GM19467 (cell line): ENCODE data around the gene KCNH3.
"Not testable (repeated sequence)": the region's sequence is repeated elsewhere in the genome, so short reads cannot be mapped to it uniquely, and the experiment has no call there.

ENCODE experiments used
- ATAC-seq: cut with Tn5 transposase; IDR thresholded peaks from one replicate; pipeline ENCODE4 v1.9.1; 2021; ENCODE audit warnings: mild to moderate bottlenecking, moderate library complexity; ENCODE audit not compliant: unreplicated experiment

KCNH3 gene

GRCh38 chr12:49524660-49525324 lies 14.0 kb upstream of the KCNH3 start:
- no peak for ATAC-seq

DNA sequence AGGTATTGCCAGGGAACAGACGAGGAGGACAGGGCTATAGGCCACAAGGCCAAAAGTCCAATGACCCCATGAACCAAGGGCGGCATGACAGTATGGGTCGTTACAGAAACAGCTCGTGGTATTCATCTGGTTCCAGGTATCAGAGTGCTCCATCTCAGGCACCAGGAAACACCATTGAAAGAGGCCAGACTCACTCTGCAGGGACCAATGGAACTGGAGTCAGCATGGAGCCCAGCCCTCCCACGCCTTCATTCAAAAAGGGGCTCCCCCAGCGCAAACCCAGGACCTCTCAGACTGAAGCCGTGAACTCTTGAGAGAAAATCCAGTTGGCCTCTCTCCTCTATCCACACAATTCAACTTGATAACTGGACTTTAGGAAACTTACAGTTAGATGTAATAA lies 12.9 kb upstream of the KCNH3 start:
- no peak for ATAC-seq

GRCh38 chr12:49527361-49528130 lies 11.3 kb upstream of the KCNH3 start:
- no peak for ATAC-seq

DNA sequence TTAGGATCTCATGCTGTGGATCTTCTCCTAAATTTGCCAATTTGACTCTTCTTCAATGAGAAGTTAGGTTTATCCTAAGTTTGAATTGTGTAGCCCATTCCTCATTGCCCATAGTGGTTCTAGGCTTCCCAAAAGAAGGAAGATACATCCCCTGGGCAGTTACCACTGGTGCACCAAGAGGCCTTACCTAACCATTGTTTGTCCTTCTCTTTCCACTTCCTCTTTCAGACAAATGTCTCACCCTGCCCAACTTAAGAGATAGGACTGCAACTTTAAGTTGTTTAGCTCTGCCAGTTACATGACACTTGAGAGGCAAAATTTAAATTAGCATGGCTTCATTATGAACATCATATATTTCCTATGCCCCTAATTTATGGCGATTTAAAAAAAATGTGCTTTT lies 9.4 kb upstream of the KCNH3 start:
- ATAC-seq, result no peak

DNA sequence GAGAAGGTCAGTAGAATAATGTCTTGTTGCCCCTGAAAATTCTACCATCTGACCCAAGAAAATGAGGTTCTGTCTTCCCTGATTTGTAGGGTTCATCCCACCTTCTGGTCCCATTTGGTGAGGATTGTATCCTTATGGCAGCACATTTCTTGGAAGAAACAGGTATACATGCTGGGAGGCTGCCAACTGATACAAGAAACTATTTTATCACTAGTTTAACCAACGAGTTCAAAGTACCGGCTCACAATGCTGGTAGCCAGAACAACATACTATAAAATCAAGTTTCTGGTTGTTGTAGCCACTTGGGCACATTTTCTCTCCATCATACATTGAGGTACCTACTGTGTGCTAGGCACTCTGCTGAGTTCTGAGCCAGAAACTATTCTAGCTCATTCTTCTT lies 7.1 kb upstream of the KCNH3 start:
- no peak for ATAC-seq

DNA sequence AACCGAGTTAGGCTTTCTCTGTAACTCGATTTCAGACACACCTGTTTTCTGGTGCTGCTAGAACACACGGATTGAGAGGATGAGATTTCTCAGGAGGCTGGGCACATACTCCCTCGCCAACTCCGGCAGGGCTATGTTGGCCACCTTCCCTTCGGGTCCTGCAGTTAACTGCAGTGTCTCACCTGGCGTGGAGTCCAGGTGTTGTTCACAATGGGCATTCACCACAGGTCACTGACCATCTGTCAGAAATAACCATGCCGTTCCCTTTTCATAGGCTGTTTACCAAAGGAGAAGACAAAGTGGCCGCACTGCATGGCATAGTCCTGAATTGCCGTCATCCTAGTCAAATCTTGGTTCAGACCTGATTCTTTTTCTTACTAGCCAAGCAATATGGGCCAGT lies 5.5 kb upstream of the KCNH3 start:
- no peak for ATAC-seq

DNA sequence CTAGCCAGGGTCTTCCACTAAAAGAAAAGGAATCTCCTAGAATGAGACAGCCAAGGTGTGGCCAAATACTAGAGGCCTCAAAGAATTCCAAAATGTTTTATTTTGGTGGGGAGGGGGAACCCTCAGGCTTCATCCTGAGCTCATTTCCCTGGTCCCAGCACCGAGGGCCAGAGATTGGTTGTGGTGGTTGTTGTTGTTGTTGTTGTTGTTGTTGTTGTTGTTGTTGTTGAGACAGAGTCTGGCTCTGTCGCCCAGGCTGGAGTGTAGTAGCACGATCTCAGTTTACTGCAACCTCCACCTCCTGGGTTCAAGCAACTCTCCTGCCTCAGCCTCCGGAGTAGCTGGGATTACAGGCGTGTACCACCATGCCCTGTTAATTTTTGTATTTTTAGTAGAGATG lies 4.7 kb upstream of the KCNH3 start:
- ATAC-seq, result not testable (repeated sequence)

GRCh38 chr12:49534731-49535278 lies 4.0 kb upstream of the KCNH3 start:
- ATAC-seq, result no peak

GRCh38 chr12:49535921-49536525 lies 2.8 kb upstream of the KCNH3 start:
- ATAC-seq, result no peak

GRCh38 chr12:49536526-49537071 lies 2.2 kb upstream of the KCNH3 start:
- no peak for ATAC-seq

GRCh38 chr12:49537231-49537751 lies 1.5 kb upstream of the KCNH3 start:
- ATAC-seq, result no peak

- ATAC-seq, result no peak
Measured at GRCh38 chr12:49537752-49538509, 899 bp upstream of the KCNH3 start.

DNA sequence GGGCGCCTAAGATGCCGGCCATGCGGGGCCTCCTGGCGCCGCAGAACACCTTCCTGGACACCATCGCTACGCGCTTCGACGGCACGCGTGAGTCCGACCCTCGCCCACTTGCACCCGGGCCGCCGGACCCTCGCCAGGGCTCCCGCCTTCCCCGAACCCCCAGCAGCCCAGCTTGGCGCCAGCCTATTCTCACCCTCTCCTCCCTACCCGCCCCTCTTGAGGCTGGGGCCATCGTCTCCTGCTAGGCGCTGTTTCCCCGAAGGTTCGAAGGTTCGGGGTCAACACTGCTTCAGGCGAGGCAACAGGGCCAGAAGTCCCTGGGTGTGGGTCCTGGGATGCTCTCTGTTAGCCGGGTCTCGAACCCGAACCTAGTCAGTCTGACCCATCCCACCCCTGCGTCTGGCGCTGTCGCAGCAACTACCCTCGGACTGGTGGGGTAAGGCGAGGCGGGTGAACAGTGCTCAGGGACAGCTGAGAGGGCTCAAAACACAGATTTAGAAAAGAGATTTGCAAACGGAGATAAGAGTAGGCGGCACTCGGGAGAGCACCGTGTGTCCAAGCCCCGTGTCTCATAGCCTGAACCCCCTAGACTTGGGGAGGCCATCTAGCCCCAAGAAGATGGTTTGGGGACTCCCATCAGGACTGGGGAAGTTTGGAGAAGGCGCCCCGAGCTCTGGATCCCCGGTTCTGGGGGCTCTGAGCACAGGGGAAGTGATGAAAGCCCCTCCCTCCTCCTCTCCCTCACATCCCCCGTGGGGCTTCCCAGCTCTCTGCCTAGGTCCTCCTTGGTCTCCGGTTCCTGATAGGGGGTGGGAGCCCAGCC lies 787 bp downstream of the KCNH3 start:
- no peak for ATAC-seq

DNA sequence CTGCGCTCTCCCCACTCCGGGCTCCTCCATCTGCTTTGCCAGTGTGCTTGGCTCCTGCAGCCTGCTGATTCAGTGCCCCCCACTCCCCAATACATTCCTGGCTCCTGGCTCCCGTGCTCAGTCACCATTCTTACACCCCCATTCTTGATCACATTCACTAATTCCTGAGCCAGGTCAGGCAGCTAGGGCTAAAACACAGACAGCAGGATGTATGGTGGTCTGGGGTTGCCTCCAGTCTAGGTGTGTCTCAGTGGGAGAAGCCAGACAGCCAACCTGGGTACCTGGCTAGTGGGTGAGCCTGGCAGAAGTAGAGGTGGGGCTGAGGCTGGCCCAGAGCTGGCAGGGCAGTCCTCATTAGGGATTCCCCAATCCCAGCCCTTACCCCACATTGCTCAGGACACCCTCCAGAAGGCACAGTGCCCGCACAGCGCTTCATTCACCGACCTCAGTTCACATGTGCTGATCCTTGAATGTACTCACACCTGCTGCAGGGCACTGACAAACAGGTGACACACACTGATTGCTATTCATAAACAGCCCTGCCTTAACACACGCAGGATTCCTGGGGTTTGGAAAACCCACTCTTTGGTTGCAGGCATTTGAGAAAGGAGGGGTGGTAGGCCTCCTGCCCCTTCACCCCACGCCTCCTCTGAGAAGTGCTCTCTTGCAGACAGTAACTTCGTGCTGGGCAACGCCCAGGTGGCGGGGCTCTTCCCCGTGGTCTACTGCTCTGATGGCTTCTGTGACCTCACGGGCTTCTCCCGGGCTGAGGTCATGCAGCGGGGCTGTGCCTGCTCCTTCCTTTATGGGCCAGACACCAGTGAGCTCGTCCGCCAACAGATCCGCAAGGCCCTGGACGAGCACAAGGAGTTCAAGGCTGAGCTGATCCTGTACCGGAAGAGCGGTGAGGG lies 1.7 kb downstream of the KCNH3 start:
- no peak for ATAC-seq

GRCh38 chr12:49541140-49541861 lies 2.5 kb downstream of the KCNH3 start:
- ATAC-seq, result no peak

- no peak for ATAC-seq
Measured at GRCh38 chr12:49541911-49542505, 3.2 kb downstream of the KCNH3 start.

GRCh38 chr12:49542592-49543160 lies 3.8 kb downstream of the KCNH3 start:
- ATAC-seq, result no peak
